ENCODE data around the gene GIN1. TPM values are rescaled to one million over a fixed set of nuclear protein-coding genes. Genes with fewer than 3 reads are reported as not detected.
"Not testable (repeated sequence)": the region's sequence is repeated elsewhere in the genome, so short reads cannot be mapped to it uniquely, and the experiment has no call there.

The GIN1 gene
- total RNA-seq, 1 donor from 2014 or later: 9.1 TPM

- CTCF ChIA-PET: interaction anchor here (1.1 kb wide), 1 partner anchor 464 kb away, joined by 4 read pairs; no protein-coding TSS in a partner anchor
Observed at GRCh38 chr5:103145196-103145595, 25.3 kb upstream of the GIN1 start.

GRCh38 chr5:103142132-103142531 is 22.2 kb upstream of the GIN1 start:
- CTCF ChIA-PET; intact Hi-C loops (cut with micrococcal nuclease); POLR2A ChIA-PET: not testable (repeated sequence)

More at GRCh38 chr5:103145196-103145595, 25.3 kb upstream of the GIN1 start:
- DNase-seq: no peak
- intact Hi-C loops (cut with micrococcal nuclease): no loop called here
- H3K4me1 Mint-ChIP-seq: no peaks in the 10 kb centered on the region
- POLR2A ChIA-PET: no interaction called here
- TF ChIP-seq CTCF (IDR thresholded peaks at IDR 0.05): no peak
- H3K27me3 Mint-ChIP-seq: no peaks in the 10 kb centered on the region
- ATAC-seq (ENCODE audit: low read depth): no peak
- H3K36me3 Mint-ChIP-seq (ENCODE audit: low read depth): peaks cover 19% of the 10 kb centered on the region
- H3K4me3 Mint-ChIP-seq: no peak overlapping the region
- no peaks in the 10 kb centered on the region for H3K9me3 Mint-ChIP-seq
- H3K27ac Mint-ChIP-seq: no peak overlapping the region

GRCh38 chr5:103139264-103139865 is 19.4 kb upstream of the GIN1 start:
- Mint-ChIP-seq H3K4me1 (no peaks in the 10 kb centered on the region), H3K27me3 (no peaks in the 10 kb centered on the region), H3K27ac (no peak overlapping the region), H3K9me3 (no peaks in the 10 kb centered on the region), H3K36me3 (ENCODE audit: low read depth) (peaks cover 34% of the 10 kb centered on the region), H3K4me3 (no peak overlapping the region)
- intact Hi-C loops (cut with micrococcal nuclease): loop anchor here (1.0 kb wide), 5 partner anchors 98 to 603 kb away; no protein-coding TSS in a partner anchor
- peak; percentile 85 for TF ChIP-seq CTCF (IDR thresholded peaks at IDR 0.05)
- ATAC-seq (ENCODE audit: low read depth) (peak; percentile 87), DNase-seq (peak; percentile 50)
- CTCF ChIA-PET: interaction anchor here (0.6 to 2.9 kb wide), 15 partner anchors 9 to 915 kb away, joined by 3 to 29 read pairs (median 5); partner anchors contain the start of genes GIN1 and PPIP5K2
- POLR2A ChIA-PET: interaction anchor here (0.7 to 1.0 kb wide), 2 partner anchors 20 to 25 kb away, joined by 3 to 5 read pairs; partner anchors contain the start of genes GIN1 and PPIP5K2

More at GRCh38 chr5:103142132-103142531, 22.2 kb upstream of the GIN1 start:
- not testable (repeated sequence) for ATAC-seq (ENCODE audit: low read depth); DNase-seq; H3K9me3 Mint-ChIP-seq; H3K4me1 Mint-ChIP-seq; H3K4me3 Mint-ChIP-seq; H3K27ac Mint-ChIP-seq; H3K27me3 Mint-ChIP-seq
- peaks cover 25% of the 10 kb centered on the region for H3K36me3 Mint-ChIP-seq (ENCODE audit: low read depth)

- no peak for ATAC-seq (ENCODE audit: low read depth)
- H3K4me1 Mint-ChIP-seq: no peaks in the 10 kb centered on the region
- no peak overlapping the region for H3K4me3 Mint-ChIP-seq
- H3K36me3 Mint-ChIP-seq (ENCODE audit: low read depth): peaks cover 35% of the 10 kb centered on the region
- intact Hi-C loops (cut with micrococcal nuclease): no loop called here
- H3K27ac Mint-ChIP-seq: no peak overlapping the region
- POLR2A ChIA-PET: interaction anchor here (0.9 kb wide), 1 partner anchor 18 kb away, joined by 3 read pairs; the partner anchor contains the start of genes GIN1 and PPIP5K2
- CTCF ChIA-PET: interaction anchor here (0.7 to 2.9 kb wide), 8 partner anchors 11 to 602 kb away, joined by 3 to 29 read pairs (median 5); no protein-coding TSS in a partner anchor
- H3K9me3 Mint-ChIP-seq: no peaks in the 10 kb centered on the region
- no peak for DNase-seq
- TF ChIP-seq CTCF (IDR thresholded peaks at IDR 0.05): no peak
- no peaks in the 10 kb centered on the region for H3K27me3 Mint-ChIP-seq
Observed at GRCh38 chr5:103138202-103138690, 18.3 kb upstream of the GIN1 start.

GRCh38 chr5:103135461-103135860 is 15.5 kb upstream of the GIN1 start:
- H3K4me1 Mint-ChIP-seq: peaks cover 1% of the 10 kb centered on the region
- no peak for ATAC-seq (ENCODE audit: low read depth)
- no peak overlapping the region for H3K27ac Mint-ChIP-seq
- TF ChIP-seq CTCF (IDR thresholded peaks at IDR 0.05): no peak
- H3K27me3 Mint-ChIP-seq: no peaks in the 10 kb centered on the region
- ChIA-PET CTCF (interaction anchor here (0.7 kb wide), 1 partner anchor 21 kb away, joined by 4 read pairs; no protein-coding TSS in a partner anchor), POLR2A (no interaction called here)
- H3K9me3 Mint-ChIP-seq: no peaks in the 10 kb centered on the region
- intact Hi-C loops (cut with micrococcal nuclease): no loop called here
- no peak overlapping the region for H3K4me3 Mint-ChIP-seq
- peaks cover 36% of the 10 kb centered on the region for H3K36me3 Mint-ChIP-seq (ENCODE audit: low read depth)
- no peak for DNase-seq
